GM12801 (cell line): Measurements from ENCODE around the gene C9orf43.

Source experiments
- TF ChIP-seq, protein P1 (sequence below): IDR thresholded peaks from one replicate; pipeline ENCODE4 v1.5.1; 2011; ENCODE audit warnings: control low read depth; ENCODE audit not compliant: insufficient read length; ENCODE audit errors: extremely low read depth

Gene C9orf43

DNA sequence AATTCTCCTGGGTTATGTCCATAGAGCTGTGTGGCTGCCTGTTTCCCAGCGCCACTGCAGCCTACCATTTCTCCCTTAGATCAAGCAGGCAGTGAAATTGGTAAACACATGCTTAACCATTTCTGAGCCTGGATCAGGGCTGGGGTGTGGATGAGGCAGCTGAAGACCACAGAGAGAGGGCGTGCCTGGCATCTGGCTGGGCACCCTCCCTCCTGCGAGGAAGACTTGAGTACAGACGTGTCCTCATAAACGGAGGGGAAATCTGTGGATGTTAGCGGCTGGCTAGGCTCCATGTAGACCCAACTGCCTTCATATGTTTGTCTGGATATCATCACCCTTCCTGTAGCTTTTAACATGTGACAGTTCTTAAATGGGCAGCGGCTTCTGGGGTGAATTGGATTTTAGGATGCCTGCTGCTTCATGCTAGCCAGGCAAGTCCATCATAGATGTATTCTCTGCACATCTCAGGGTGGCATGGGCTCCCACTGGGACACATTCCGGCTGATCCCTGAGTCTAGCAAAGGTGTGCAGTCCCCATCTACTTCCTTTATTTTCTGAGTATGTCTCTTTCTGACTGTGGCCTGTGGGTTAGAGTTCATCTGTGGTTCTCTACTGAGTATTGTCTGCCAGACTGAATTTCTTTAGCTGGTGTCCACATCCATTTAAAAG lies 63.9 kb downstream of the C9orf43 start:
- TF ChIP-seq, protein P1, sequence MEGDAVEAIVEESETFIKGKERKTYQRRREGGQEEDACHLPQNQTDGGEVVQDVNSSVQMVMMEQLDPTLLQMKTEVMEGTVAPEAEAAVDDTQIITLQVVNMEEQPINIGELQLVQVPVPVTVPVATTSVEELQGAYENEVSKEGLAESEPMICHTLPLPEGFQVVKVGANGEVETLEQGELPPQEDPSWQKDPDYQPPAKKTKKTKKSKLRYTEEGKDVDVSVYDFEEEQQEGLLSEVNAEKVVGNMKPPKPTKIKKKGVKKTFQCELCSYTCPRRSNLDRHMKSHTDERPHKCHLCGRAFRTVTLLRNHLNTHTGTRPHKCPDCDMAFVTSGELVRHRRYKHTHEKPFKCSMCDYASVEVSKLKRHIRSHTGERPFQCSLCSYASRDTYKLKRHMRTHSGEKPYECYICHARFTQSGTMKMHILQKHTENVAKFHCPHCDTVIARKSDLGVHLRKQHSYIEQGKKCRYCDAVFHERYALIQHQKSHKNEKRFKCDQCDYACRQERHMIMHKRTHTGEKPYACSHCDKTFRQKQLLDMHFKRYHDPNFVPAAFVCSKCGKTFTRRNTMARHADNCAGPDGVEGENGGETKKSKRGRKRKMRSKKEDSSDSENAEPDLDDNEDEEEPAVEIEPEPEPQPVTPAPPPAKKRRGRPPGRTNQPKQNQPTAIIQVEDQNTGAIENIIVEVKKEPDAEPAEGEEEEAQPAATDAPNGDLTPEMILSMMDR, result no peak

DNA sequence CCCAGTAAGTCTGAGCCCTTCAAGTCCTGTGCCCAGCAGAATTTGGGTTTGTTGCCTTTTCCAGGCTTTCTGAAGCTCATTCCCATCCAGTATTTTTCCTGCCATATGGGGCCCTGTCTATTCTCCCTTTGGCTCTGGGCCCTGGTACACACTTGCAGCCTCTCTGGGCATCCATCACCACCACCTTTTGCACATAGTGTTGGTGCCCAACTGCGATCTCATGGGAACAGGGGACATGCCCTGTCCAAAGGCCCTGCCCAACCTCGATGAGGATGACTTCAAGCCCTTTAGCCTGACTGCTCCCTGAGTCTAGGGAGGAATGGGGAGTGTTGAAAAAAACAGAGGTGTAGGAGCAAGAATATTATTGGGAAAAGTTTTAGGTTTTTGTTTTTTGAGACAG lies 64.5 kb downstream of the C9orf43 start:
- TF ChIP-seq, protein P1, result no peak

DNA sequence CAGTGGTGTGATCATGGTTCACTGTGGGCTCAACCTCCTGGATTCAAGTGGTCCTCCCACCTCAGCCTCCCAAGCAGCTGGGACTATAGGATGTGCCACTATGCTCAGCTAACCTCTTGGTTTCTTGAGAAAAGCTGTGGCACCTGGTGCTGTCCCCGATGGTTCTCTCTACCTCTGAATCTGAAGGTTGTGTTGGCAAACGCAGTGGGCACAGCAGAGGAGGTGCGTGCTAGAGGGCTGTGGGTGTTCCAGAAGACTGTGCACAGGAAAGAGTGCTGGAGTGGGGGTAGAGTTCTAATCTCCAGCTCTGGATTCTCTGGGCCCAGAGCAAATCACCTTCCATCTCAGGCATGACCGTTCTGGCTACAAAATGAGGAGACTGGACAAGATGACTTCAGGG lies 65.4 kb downstream of the C9orf43 start:
- TF ChIP-seq, protein P1, result no peak

DNA sequence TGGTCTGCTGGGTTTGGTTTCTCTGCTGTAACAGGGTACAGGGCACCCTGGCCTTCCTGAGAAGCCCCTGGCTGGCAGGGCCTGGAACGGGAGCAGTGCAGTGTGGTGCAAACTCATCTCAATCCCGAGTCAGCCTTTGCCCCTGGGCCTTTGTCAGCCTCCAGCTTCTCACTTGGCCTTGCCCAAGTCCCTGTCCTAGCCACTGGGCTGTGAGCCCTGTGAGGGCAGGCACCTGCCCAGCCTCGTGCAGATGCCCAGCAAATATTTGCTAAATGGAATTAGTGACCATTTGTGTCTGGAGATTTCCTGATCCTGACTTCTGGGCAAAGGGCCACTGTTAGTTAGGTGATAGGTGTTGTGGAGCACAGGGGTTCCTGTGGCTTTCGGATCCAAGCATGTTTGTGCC lies 66.0 kb downstream of the C9orf43 start:
- TF ChIP-seq, protein P1, result no peak

DNA sequence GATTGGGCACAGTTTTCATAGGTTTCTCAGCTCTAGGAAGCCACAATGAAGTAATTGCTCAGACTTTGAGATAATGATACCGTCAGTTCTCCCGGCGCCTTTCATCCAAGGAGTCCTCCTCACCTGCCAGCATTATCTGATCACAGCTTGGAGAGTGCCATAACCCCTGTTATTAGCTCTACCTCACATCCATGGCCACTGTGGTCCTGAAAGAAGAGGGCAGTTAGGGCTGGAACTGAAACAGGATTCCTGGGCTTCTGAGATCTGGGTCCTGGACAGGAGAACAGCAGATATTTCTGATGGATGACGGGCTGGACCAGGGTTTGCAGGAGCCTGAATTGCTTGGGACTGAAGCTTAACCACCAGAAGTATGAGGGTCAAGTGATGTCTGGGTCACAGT lies 66.5 kb downstream of the C9orf43 start:
- TF ChIP-seq, protein P1, result no peak

DNA sequence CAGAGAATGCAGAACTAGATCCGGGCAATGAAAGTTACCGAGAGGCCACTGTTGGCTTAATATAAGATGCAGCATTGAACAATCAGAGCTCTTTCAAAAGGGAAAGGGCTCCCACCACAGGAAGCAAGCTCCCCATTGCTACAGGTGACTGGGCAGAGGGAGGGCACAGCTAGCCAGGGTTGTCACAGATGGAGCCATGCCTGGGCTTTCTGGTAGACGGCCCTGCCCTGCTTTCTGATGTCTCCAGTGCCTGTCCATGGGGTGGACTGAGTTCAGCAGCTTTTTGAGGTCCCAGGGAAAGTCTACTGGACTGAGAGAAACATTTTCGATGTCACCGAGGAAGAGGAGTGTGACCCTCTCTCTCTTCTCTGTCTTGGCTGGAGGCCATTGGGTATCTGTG lies 67.1 kb downstream of the C9orf43 start:
- TF ChIP-seq, protein P1, result no peak

DNA sequence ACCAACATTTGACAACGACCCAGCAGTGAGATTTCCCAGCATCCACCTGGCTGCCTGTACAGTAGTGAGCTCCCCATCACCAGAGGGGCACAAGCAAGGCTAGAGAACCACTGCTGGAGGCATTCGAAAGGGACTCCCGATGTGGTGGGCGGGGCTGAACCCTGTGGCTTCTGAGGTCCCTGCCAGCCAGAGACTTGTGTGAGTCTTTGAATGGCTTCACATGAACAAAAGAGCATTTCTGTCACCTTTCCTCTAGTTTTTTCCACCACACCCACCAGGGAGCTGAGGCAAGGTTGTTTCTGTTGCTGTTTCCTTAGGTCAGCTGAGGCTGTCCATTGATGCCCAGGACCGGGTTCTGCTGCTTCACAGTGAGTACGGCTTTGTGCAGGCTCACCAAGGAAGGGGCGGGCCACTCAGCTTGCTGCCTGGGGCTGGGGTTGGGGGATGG lies 68.7 kb downstream of the C9orf43 start:
- TF ChIP-seq, protein P1, result no peak
